Astrocyte (in vitro differentiated cells and primary cell): ENCODE measurements around the gene UQCRC2. TPM values are rescaled to one million over a fixed set of nuclear protein-coding genes. Genes with fewer than 3 reads are reported as not detected.

Experiments used
- DNase-seq: peaks from one replicate; pipeline ENCODE4 v3.0.0-alpha.2; 2010; ENCODE audit warnings: low read depth
- FAIRE-seq: peaks from 2 replicates; lab custom pipeline; 2011; peaks lifted over from hg19 to GRCh38; lab: Jason Lieb, UNC
- H2AFZ ChIP-seq: 2 replicates; pipeline ENCODE4 v1.6.0; 2012; ENCODE audit warnings: low read depth, low read length, inconsistent platforms
- H3K27ac ChIP-seq: 2 replicates; pipeline ENCODE4 v1.5.1; 2011; ENCODE audit warnings: low read depth, low read length, inconsistent platforms
- H3K27me3 ChIP-seq: 2 replicates; pipeline ENCODE4 v1.6.0; 2011; ENCODE audit warnings: low read length, inconsistent platforms; ENCODE audit not compliant: insufficient read depth
- H3K36me3 ChIP-seq: 2 replicates; pipeline ENCODE4 v1.5.1; 2011; ENCODE audit warnings: low read length, inconsistent platforms; ENCODE audit not compliant: insufficient read depth
- H3K4me1 ChIP-seq: 2 replicates; pipeline ENCODE4 v1.5.1; 2011; ENCODE audit warnings: low read length, inconsistent platforms; ENCODE audit not compliant: insufficient read depth
- H3K4me2 ChIP-seq: 2 replicates; pipeline ENCODE4 v1.6.0; 2012; ENCODE audit warnings: low read length, inconsistent platforms
- H3K4me3 ChIP-seq: 2 replicates; pipeline ENCODE4 v1.5.1; 2011; ENCODE audit warnings: low read depth, mild to moderate bottlenecking, low read length, inconsistent platforms; ENCODE audit not compliant: insufficient read depth
- H3K79me2 ChIP-seq: 2 replicates; pipeline ENCODE4 v1.6.0; 2012; ENCODE audit warnings: mild to moderate bottlenecking, low read length, inconsistent platforms; ENCODE audit not compliant: insufficient read depth
- H3K9ac ChIP-seq: 2 replicates; pipeline ENCODE4 v1.6.0; 2012; ENCODE audit warnings: mild to moderate bottlenecking, low read length, inconsistent platforms
- H3K9me3 ChIP-seq: 2 replicates; pipeline ENCODE4 v1.5.1; 2012; ENCODE audit warnings: low read depth, mild to moderate bottlenecking, low read length, inconsistent platforms; ENCODE audit not compliant: insufficient read depth
- H4K20me1 ChIP-seq: 2 replicates; pipeline ENCODE4 v1.6.0; 2012; ENCODE audit warnings: low read length, inconsistent platforms; ENCODE audit not compliant: insufficient read depth
- H3K27ac Mint-ChIP-seq: one replicate; pipeline ENCODE4 v1.8.0; 2021; ENCODE audit warnings: mild to moderate bottlenecking, mixed read lengths; ENCODE audit not compliant: unreplicated experiment
- H3K27me3 Mint-ChIP-seq: one replicate; pipeline ENCODE4 v1.8.0; 2021; ENCODE audit warnings: low read depth, mixed read lengths; ENCODE audit not compliant: unreplicated experiment
- H3K36me3 Mint-ChIP-seq: one replicate; pipeline ENCODE4 v1.8.0; 2021; ENCODE audit warnings: low read depth, mixed read lengths; ENCODE audit not compliant: unreplicated experiment
- H3K4me1 Mint-ChIP-seq: one replicate; pipeline ENCODE4 v1.8.0; 2021; ENCODE audit warnings: low read depth, mixed read lengths; ENCODE audit not compliant: unreplicated experiment
- H3K4me3 Mint-ChIP-seq: one replicate; pipeline ENCODE4 v1.8.0; 2021; ENCODE audit warnings: mild to moderate bottlenecking, moderate library complexity, mixed read lengths; ENCODE audit not compliant: unreplicated experiment
- H3K9me3 Mint-ChIP-seq: one replicate; pipeline ENCODE4 v1.8.0; 2021; ENCODE audit warnings: mild to moderate bottlenecking, mixed read lengths; ENCODE audit not compliant: unreplicated experiment
- CTCF ChIP-seq: IDR thresholded peaks from 2 replicates; pipeline ENCODE4 v1.5.1; 2011; ENCODE audit warnings: low read depth, mild to moderate bottlenecking, inconsistent platforms, low read length, moderate library complexity; ENCODE audit not compliant: insufficient read depth
- EZH2 ChIP-seq: IDR thresholded peaks from 2 replicates; pipeline ENCODE4 v1.6.1; 2012; ENCODE audit warnings: mild to moderate bottlenecking, low read length, inconsistent platforms; ENCODE audit not compliant: insufficient read depth
- total RNA-seq: library from RNA; stranded (reverse); gene quantifications from 2 replicates; pipeline ENCODE4 v1.2.1, GENCODE V29; 2021

Gene UQCRC2
- total RNA-seq, 1 donor from 2014 or later = 169 TPM

GRCh38 chr16:21984062-21984461, 30.9 kb downstream of the UQCRC2 start:
- H3K36me3 Mint-ChIP-seq = peaks cover 8% of the 10 kb centered on the region
- no peak for TF ChIP-seq CTCF
- TF ChIP-seq EZH2 = no peak
- H2AFZ ChIP-seq = no peak overlapping the region
- no peak overlapping the region for H3K9ac ChIP-seq
- H3K9me3 Mint-ChIP-seq = no peaks in the 10 kb centered on the region
- no peaks in the 10 kb centered on the region for H3K9me3 ChIP-seq
- H3K4me2 ChIP-seq = no peak overlapping the region
- no peak overlapping the region for H3K27ac ChIP-seq
- H3K4me3 ChIP-seq = no peak overlapping the region
- peaks cover 49% of the 10 kb centered on the region for H3K36me3 ChIP-seq
- H4K20me1 ChIP-seq = peaks cover 16% of the 10 kb centered on the region
- no peaks in the 10 kb centered on the region for H3K4me1 ChIP-seq
- no peaks in the 10 kb centered on the region for H3K27me3 ChIP-seq
- H3K4me3 Mint-ChIP-seq = no peak overlapping the region
- H3K27ac Mint-ChIP-seq = no peak overlapping the region
- no peaks in the 10 kb centered on the region for H3K27me3 Mint-ChIP-seq
- no peak for DNase-seq
- FAIRE-seq = no peak
- H3K79me2 ChIP-seq = no peaks in the 10 kb centered on the region
- H3K4me1 Mint-ChIP-seq = peaks cover 5% of the 10 kb centered on the region

GRCh38 chr16:21985524-21985923, 32.4 kb downstream of the UQCRC2 start:
- FAIRE-seq (no peak), DNase-seq (no peak)
- Histone ChIP-seq H3K27me3 (no peaks in the 10 kb centered on the region), H3K4me1 (no peaks in the 10 kb centered on the region), H3K9ac (no peak overlapping the region), H4K20me1 (peaks cover 9% of the 10 kb centered on the region), H3K4me3 (no peak overlapping the region), H3K4me2 (no peak overlapping the region), H3K36me3 (peaks cover 34% of the 10 kb centered on the region), H3K79me2 (no peaks in the 10 kb centered on the region), H2AFZ (no peak overlapping the region), H3K27ac (no peak overlapping the region), H3K9me3 (no peaks in the 10 kb centered on the region)
- Mint-ChIP-seq H3K4me3 (no peak overlapping the region), H3K36me3 (peaks cover 8% of the 10 kb centered on the region), H3K9me3 (no peaks in the 10 kb centered on the region), H3K4me1 (peaks cover 5% of the 10 kb centered on the region), H3K27me3 (no peaks in the 10 kb centered on the region), H3K27ac (no peak overlapping the region)
- TF ChIP-seq EZH2 (no peak), CTCF (no peak)

- no peak overlapping the region for H3K9ac ChIP-seq
- Mint-ChIP-seq H3K4me3 (no peak overlapping the region), H3K27me3 (no peaks in the 10 kb centered on the region), H3K36me3 (peaks cover 8% of the 10 kb centered on the region), H3K4me1 (peaks cover 5% of the 10 kb centered on the region), H3K9me3 (no peaks in the 10 kb centered on the region), H3K27ac (no peak overlapping the region)
- no peak for TF ChIP-seq CTCF
- no peak for TF ChIP-seq EZH2
- no peak overlapping the region for H3K4me3 ChIP-seq
- no peaks in the 10 kb centered on the region for H3K4me1 ChIP-seq
- H3K36me3 ChIP-seq = peaks cover 26% of the 10 kb centered on the region
- no peak overlapping the region for H3K27ac ChIP-seq
- FAIRE-seq = no peak
- H4K20me1 ChIP-seq = peaks cover 9% of the 10 kb centered on the region
- H3K4me2 ChIP-seq = no peak overlapping the region
- H3K27me3 ChIP-seq = no peaks in the 10 kb centered on the region
- no peak for DNase-seq
- H2AFZ ChIP-seq = no peak overlapping the region
- no peaks in the 10 kb centered on the region for H3K9me3 ChIP-seq
- no peaks in the 10 kb centered on the region for H3K79me2 ChIP-seq
Observed at GRCh38 chr16:21986692-21987246, 33.6 kb downstream of the UQCRC2 start.
